ENCODE measurements around the gene LHX4. TPM values are rescaled to one million over a fixed set of nuclear protein-coding genes. Genes with fewer than 3 reads are reported as not detected.

The LHX4 gene
- polyA plus RNA-seq, 1 donor from 2014 or later, result 0.25 TPM

GRCh38 chr1:180261030-180261429, 31.0 kb downstream of the LHX4 start:
- Mint-ChIP-seq H3K36me3 (no peaks in the 10 kb centered on the region), H3K9me3 (no peaks in the 10 kb centered on the region), H3K4me1 (no peaks in the 10 kb centered on the region), H3K27me3 (peaks cover 15% of the 10 kb centered on the region), H3K4me3 (peak overlapping the region in 1 of 4 donors; percentile 28), H3K27ac (no peak overlapping the region)

GRCh38 chr1:180261524-180262155, 31.6 kb downstream of the LHX4 start:
- Mint-ChIP-seq H3K4me3 (peak overlapping the region in 1 of 4 donors; percentile 28), H3K9me3 (no peaks in the 10 kb centered on the region), H3K27ac (no peak overlapping the region), H3K36me3 (no peaks in the 10 kb centered on the region), H3K4me1 (no peaks in the 10 kb centered on the region), H3K27me3 (peaks cover 9% of the 10 kb centered on the region)

- Mint-ChIP-seq H3K4me3 (no peak overlapping the region), H3K36me3 (no peaks in the 10 kb centered on the region), H3K9me3 (no peaks in the 10 kb centered on the region), H3K4me1 (no peaks in the 10 kb centered on the region), H3K27me3 (peaks cover 2% of the 10 kb centered on the region), H3K27ac (no peak overlapping the region)
Measured at GRCh38 chr1:180262628-180263488, 32.8 kb downstream of the LHX4 start.

- peaks cover 0 to 3% (median 0%) of the 10 kb centered on the region in 3 donors for H3K4me1 Mint-ChIP-seq
- no peak overlapping the region for H3K27ac Mint-ChIP-seq
- no peaks in the 10 kb centered on the region for H3K36me3 Mint-ChIP-seq
- no peaks in the 10 kb centered on the region for H3K9me3 Mint-ChIP-seq
- H3K4me3 Mint-ChIP-seq, result no peak overlapping the region
- no peaks in the 10 kb centered on the region for H3K27me3 Mint-ChIP-seq
Measured at GRCh38 chr1:180264595-180264994, 34.5 kb downstream of the LHX4 start.

GRCh38 chr1:180265201-180265600, 35.1 kb downstream of the LHX4 start:
- H3K27ac Mint-ChIP-seq, result peak overlapping the region in 1 of 3 donors; percentile 52
- H3K9me3 Mint-ChIP-seq, result no peaks in the 10 kb centered on the region
- H3K27me3 Mint-ChIP-seq, result no peaks in the 10 kb centered on the region
- H3K4me3 Mint-ChIP-seq, result no peak overlapping the region
- no peaks in the 10 kb centered on the region for H3K36me3 Mint-ChIP-seq
- peaks cover 0 to 3% (median 0%) of the 10 kb centered on the region in 3 donors for H3K4me1 Mint-ChIP-seq

- Mint-ChIP-seq H3K9me3 (no peaks in the 10 kb centered on the region), H3K4me1 (peaks cover 0 to 3% (median 0%) of the 10 kb centered on the region in 3 donors), H3K4me3 (no peak overlapping the region), H3K27ac (peak overlapping the region in 1 of 3 donors; percentile 52), H3K27me3 (no peaks in the 10 kb centered on the region), H3K36me3 (no peaks in the 10 kb centered on the region)
Measured at GRCh38 chr1:180265871-180266270, 35.8 kb downstream of the LHX4 start.

- Mint-ChIP-seq H3K27ac (no peak overlapping the region), H3K4me1 (peaks cover 0 to 3% (median 0%) of the 10 kb centered on the region in 3 donors), H3K4me3 (no peak overlapping the region), H3K27me3 (no peaks in the 10 kb centered on the region), H3K36me3 (no peaks in the 10 kb centered on the region), H3K9me3 (no peaks in the 10 kb centered on the region)
Measured at GRCh38 chr1:180266275-180267210, 36.5 kb downstream of the LHX4 start.

- Mint-ChIP-seq H3K9me3 (no peaks in the 10 kb centered on the region), H3K27ac (no peak overlapping the region), H3K4me1 (peaks cover 0 to 3% (median 0%) of the 10 kb centered on the region in 3 donors), H3K27me3 (no peaks in the 10 kb centered on the region), H3K4me3 (no peak overlapping the region), H3K36me3 (no peaks in the 10 kb centered on the region)
Measured at GRCh38 chr1:180267211-180267561, 37.1 kb downstream of the LHX4 start.

GRCh38 chr1:180267761-180268555, 37.9 kb downstream of the LHX4 start:
- H3K4me1 Mint-ChIP-seq, result peaks cover 0 to 3% (median 0%) of the 10 kb centered on the region in 3 donors
- H3K27ac Mint-ChIP-seq, result peak overlapping the region in 1 of 3 donors; percentile 30
- no peak overlapping the region for H3K4me3 Mint-ChIP-seq
- no peaks in the 10 kb centered on the region for H3K9me3 Mint-ChIP-seq
- H3K27me3 Mint-ChIP-seq, result no peaks in the 10 kb centered on the region
- H3K36me3 Mint-ChIP-seq, result no peaks in the 10 kb centered on the region

- H3K4me3 Mint-ChIP-seq, result no peak overlapping the region
- no peaks in the 10 kb centered on the region for H3K27me3 Mint-ChIP-seq
- H3K36me3 Mint-ChIP-seq, result peaks cover 3% of the 10 kb centered on the region
- H3K9me3 Mint-ChIP-seq, result no peaks in the 10 kb centered on the region
- peaks cover 0 to 3% (median 0%) of the 10 kb centered on the region in 3 donors for H3K4me1 Mint-ChIP-seq
- peak overlapping the region in 1 of 3 donors; percentile 30 for H3K27ac Mint-ChIP-seq
Measured at GRCh38 chr1:180268556-180269075, 38.6 kb downstream of the LHX4 start.

GRCh38 chr1:180269645-180270529, 39.8 kb downstream of the LHX4 start:
- no peak overlapping the region for H3K4me3 Mint-ChIP-seq
- peak overlapping the region in 1 of 3 donors; percentile 57 for H3K27ac Mint-ChIP-seq
- peaks cover 3% of the 10 kb centered on the region for H3K36me3 Mint-ChIP-seq
- H3K9me3 Mint-ChIP-seq, result no peaks in the 10 kb centered on the region
- H3K27me3 Mint-ChIP-seq, result no peaks in the 10 kb centered on the region
- H3K4me1 Mint-ChIP-seq, result peaks cover 0 to 3% (median 0%) of the 10 kb centered on the region in 3 donors

GRCh38 chr1:180270530-180271271, 40.6 kb downstream of the LHX4 start:
- peaks cover 0 to 3% (median 0%) of the 10 kb centered on the region in 3 donors for H3K4me1 Mint-ChIP-seq
- no peaks in the 10 kb centered on the region for H3K9me3 Mint-ChIP-seq
- H3K36me3 Mint-ChIP-seq, result peaks cover 3% of the 10 kb centered on the region
- peak overlapping the region in 1 of 3 donors; percentile 6 for H3K27ac Mint-ChIP-seq
- no peak overlapping the region for H3K4me3 Mint-ChIP-seq
- H3K27me3 Mint-ChIP-seq, result no peaks in the 10 kb centered on the region

All from IgD-negative memory B cell (primary cell).